SK-N-SH (cell line): Measurements from ENCODE around the gene NEK10.

ENCODE experiments used
- EZH2phosphoT487 ChIP-seq: fragments of 200-600 bp; sonication (generic); IDR thresholded peaks from 2 replicates; pipeline ENCODE4 v1.6.1; 2017; ENCODE audit warnings: low read depth, mixed run types, mild to moderate bottlenecking, antibody characterized with exemption, moderate library complexity, borderline replicate concordance
- FOXM1 ChIP-seq: IDR thresholded peaks from 2 replicates; pipeline ENCODE4 v1.4.0; 2012; ENCODE audit warnings: low read depth, mild to moderate bottlenecking
- GABPA ChIP-seq: IDR thresholded peaks from 2 replicates; pipeline ENCODE4 v1.4.0; 2012; ENCODE audit warnings: low read depth, mild to moderate bottlenecking
- POLR2AphosphoS5 ChIP-seq: IDR thresholded peaks from 2 replicates; pipeline ENCODE4 v1.6.1; 2012; ENCODE audit warnings: low read depth, low read length
- SIN3A ChIP-seq: IDR thresholded peaks from 2 replicates; pipeline ENCODE4 v1.6.1; 2012; ENCODE audit warnings: low read depth, mild to moderate bottlenecking, low read length, moderate library complexity, borderline replicate concordance
- YY1 ChIP-seq: IDR thresholded peaks from 2 replicates; pipeline ENCODE4 v1.4.0; 2012; ENCODE audit warnings: low read depth, mild to moderate bottlenecking
- TF ChIP-seq, protein P1 (sequence below): fragments of 200-600 bp; sonication (generic); IDR thresholded peaks from 2 replicates; pipeline ENCODE4 v1.6.1; 2017; ENCODE audit warnings: antibody characterized with exemption, mild to moderate bottlenecking, moderate library complexity
- TF ChIP-seq, protein P2 (sequence below): IDR thresholded peaks from 2 replicates; pipeline ENCODE4 v1.4.0; 2012; ENCODE audit warnings: low read depth
- TF ChIP-seq, protein P3 (sequence below): IDR thresholded peaks from 2 replicates; pipeline ENCODE4; 2012
- TF ChIP-seq, protein P4 (sequence below): IDR thresholded peaks from 2 replicates; pipeline ENCODE4 v1.6.1; 2012; ENCODE audit warnings: mild to moderate bottlenecking, low read depth, low read length, moderate library complexity

DNA sequence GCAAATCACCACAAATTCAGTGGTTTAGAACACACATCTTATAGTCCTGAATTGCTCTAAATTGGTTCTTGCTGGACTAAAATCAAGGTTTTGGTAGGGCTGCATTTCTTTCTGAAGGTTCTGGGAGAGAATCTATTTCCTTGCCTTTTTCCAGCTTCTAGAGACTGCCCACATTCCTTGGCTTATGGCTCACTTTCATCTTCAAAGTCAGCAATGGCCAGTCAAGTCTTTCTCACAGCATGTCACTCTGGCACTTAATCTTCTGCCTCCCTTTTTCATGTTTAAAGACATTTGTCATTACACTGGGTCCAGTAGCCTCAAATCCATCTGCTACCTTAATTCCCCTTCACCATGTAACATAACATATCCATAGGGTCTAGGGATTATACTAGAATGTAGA, 149.0 kb downstream of the NEK10 start:
- TF ChIP-seq EZH2phosphoT487 (no peak), POLR2AphosphoS5 (no peak), FOXM1 (no peak), GABPA (no peak), SIN3A (no peak), YY1 (no peak)
- TF ChIP-seq, protein P1, sequence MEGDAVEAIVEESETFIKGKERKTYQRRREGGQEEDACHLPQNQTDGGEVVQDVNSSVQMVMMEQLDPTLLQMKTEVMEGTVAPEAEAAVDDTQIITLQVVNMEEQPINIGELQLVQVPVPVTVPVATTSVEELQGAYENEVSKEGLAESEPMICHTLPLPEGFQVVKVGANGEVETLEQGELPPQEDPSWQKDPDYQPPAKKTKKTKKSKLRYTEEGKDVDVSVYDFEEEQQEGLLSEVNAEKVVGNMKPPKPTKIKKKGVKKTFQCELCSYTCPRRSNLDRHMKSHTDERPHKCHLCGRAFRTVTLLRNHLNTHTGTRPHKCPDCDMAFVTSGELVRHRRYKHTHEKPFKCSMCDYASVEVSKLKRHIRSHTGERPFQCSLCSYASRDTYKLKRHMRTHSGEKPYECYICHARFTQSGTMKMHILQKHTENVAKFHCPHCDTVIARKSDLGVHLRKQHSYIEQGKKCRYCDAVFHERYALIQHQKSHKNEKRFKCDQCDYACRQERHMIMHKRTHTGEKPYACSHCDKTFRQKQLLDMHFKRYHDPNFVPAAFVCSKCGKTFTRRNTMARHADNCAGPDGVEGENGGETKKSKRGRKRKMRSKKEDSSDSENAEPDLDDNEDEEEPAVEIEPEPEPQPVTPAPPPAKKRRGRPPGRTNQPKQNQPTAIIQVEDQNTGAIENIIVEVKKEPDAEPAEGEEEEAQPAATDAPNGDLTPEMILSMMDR: no peak
- TF ChIP-seq, protein P2, sequence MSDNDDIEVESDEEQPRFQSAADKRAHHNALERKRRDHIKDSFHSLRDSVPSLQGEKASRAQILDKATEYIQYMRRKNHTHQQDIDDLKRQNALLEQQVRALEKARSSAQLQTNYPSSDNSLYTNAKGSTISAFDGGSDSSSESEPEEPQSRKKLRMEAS: no peak
- TF ChIP-seq, protein P3, sequence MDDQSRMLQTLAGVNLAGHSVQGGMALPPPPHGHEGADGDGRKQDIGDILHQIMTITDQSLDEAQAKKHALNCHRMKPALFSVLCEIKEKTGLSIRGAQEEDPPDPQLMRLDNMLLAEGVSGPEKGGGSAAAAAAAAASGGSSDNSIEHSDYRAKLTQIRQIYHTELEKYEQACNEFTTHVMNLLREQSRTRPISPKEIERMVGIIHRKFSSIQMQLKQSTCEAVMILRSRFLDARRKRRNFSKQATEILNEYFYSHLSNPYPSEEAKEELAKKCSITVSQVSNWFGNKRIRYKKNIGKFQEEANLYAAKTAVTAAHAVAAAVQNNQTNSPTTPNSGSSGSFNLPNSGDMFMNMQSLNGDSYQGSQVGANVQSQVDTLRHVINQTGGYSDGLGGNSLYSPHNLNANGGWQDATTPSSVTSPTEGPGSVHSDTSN: no peak
- TF ChIP-seq, protein P4, sequence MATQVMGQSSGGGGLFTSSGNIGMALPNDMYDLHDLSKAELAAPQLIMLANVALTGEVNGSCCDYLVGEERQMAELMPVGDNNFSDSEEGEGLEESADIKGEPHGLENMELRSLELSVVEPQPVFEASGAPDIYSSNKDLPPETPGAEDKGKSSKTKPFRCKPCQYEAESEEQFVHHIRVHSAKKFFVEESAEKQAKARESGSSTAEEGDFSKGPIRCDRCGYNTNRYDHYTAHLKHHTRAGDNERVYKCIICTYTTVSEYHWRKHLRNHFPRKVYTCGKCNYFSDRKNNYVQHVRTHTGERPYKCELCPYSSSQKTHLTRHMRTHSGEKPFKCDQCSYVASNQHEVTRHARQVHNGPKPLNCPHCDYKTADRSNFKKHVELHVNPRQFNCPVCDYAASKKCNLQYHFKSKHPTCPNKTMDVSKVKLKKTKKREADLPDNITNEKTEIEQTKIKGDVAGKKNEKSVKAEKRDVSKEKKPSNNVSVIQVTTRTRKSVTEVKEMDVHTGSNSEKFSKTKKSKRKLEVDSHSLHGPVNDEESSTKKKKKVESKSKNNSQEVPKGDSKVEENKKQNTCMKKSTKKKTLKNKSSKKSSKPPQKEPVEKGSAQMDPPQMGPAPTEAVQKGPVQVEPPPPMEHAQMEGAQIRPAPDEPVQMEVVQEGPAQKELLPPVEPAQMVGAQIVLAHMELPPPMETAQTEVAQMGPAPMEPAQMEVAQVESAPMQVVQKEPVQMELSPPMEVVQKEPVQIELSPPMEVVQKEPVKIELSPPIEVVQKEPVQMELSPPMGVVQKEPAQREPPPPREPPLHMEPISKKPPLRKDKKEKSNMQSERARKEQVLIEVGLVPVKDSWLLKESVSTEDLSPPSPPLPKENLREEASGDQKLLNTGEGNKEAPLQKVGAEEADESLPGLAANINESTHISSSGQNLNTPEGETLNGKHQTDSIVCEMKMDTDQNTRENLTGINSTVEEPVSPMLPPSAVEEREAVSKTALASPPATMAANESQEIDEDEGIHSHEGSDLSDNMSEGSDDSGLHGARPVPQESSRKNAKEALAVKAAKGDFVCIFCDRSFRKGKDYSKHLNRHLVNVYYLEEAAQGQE: no peak
